Trophoblast cell (in vitro differentiated cells and primary cell): ENCODE results near the gene CEMIP.

Experiments used
- DNase-seq, 2 donors: peaks; one replicate each; pipeline ENCODE4 v3.0.0-alpha.2; 2016
- H2AFZ ChIP-seq: 2 replicates; pipeline ENCODE4 v1.6.1; 2013; ENCODE audit warnings: low read length, moderate library complexity, mild to moderate bottlenecking; ENCODE audit not compliant: insufficient read depth, poor library complexity
- H2AK5ac ChIP-seq: 2 replicates; pipeline ENCODE4 v1.6.1; 2013; ENCODE audit warnings: mild to moderate bottlenecking, low read length
- H2BK120ac ChIP-seq: 2 replicates; pipeline ENCODE4 v1.6.1; 2013; ENCODE audit warnings: low read length, mild to moderate bottlenecking, moderate library complexity; ENCODE audit not compliant: insufficient read depth, poor library complexity
- H2BK12ac ChIP-seq: 2 replicates; pipeline ENCODE4 v1.6.1; 2013; ENCODE audit warnings: mild to moderate bottlenecking, low read length, moderate library complexity
- H2BK5ac ChIP-seq: 2 replicates; pipeline ENCODE4 v1.6.1; 2013; ENCODE audit warnings: low read length, low read depth, moderate library complexity, mild to moderate bottlenecking; ENCODE audit not compliant: poor library complexity
- H3K14ac ChIP-seq: 2 replicates; pipeline ENCODE4 v1.6.1; 2013; ENCODE audit warnings: mild to moderate bottlenecking, low read length
- H3K18ac ChIP-seq: 2 replicates; pipeline ENCODE4 v1.6.1; 2013; ENCODE audit warnings: mild to moderate bottlenecking, low read length
- H3K23ac ChIP-seq: 2 replicates; pipeline ENCODE4 v1.6.1; 2013; ENCODE audit warnings: low read length
- H3K27ac ChIP-seq: 2 replicates; pipeline ENCODE4 v1.5.1; 2013; ENCODE audit warnings: low read depth, mild to moderate bottlenecking, inconsistent platforms, low read length, moderate library complexity
- H3K27me3 ChIP-seq: 2 replicates; pipeline ENCODE4 v1.6.1; 2013; ENCODE audit warnings: inconsistent platforms, mild to moderate bottlenecking, low read length, moderate library complexity; ENCODE audit not compliant: insufficient read depth
- H3K36me3 ChIP-seq, 2 experiments: 1 replicate in 1 of 2; 2 replicates in 1 of 2; pipeline ENCODE4 v1.6.1; 2013; ENCODE audit warnings: low read length in 2 of 2, mild to moderate bottlenecking in 2 of 2, moderate library complexity in 1 of 2; ENCODE audit not compliant: insufficient read depth in 2 of 2, control insufficient read depth in 1 of 2
- H3K4ac ChIP-seq: 2 replicates; pipeline ENCODE4 v1.6.1; 2013; ENCODE audit warnings: low read depth, mild to moderate bottlenecking, low read length, moderate library complexity
- H3K4me1 ChIP-seq, 2 experiments: 1 replicate in 1 of 2; 2 replicates in 1 of 2; pipeline ENCODE4 v1.6.1; 2013; ENCODE audit warnings: low read length in 2 of 2, mild to moderate bottlenecking in 2 of 2, moderate library complexity in 1 of 2; ENCODE audit not compliant: insufficient read depth in 2 of 2, control insufficient read depth in 1 of 2
- H3K4me2 ChIP-seq: 2 replicates; pipeline ENCODE4 v1.6.1; 2013; ENCODE audit warnings: inconsistent platforms, mild to moderate bottlenecking, low read length, moderate library complexity
- H3K4me3 ChIP-seq: 2 replicates; pipeline ENCODE4 v1.5.1; 2013; ENCODE audit warnings: mild to moderate bottlenecking, low read depth, low read length, inconsistent platforms
- H3K79me1 ChIP-seq: one replicate; pipeline ENCODE4 v1.6.1; 2013; ENCODE audit warnings: low read length
- H3K79me2 ChIP-seq: 2 replicates; pipeline ENCODE4 v1.6.1; 2013; ENCODE audit warnings: low read length, mild to moderate bottlenecking; ENCODE audit not compliant: control insufficient read depth, insufficient read depth, poor library complexity
- H3K9ac ChIP-seq: 2 replicates; pipeline ENCODE4 v1.6.1; 2013; ENCODE audit warnings: mild to moderate bottlenecking, low read length
- H3K9me3 ChIP-seq: 2 replicates; pipeline ENCODE4 v1.6.1; 2013; ENCODE audit warnings: low read depth, mild to moderate bottlenecking, control low read depth, inconsistent platforms, low read length; ENCODE audit not compliant: insufficient read depth
- H4K12ac ChIP-seq: 2 replicates; pipeline ENCODE4 v1.6.1; 2013; ENCODE audit warnings: low read depth, mild to moderate bottlenecking, low read length, moderate library complexity
- H4K8ac ChIP-seq: 2 replicates; pipeline ENCODE4 v1.6.1; 2013; ENCODE audit warnings: low read depth, mild to moderate bottlenecking, low read length, moderate library complexity
- H4K91ac ChIP-seq: one replicate; pipeline ENCODE4 v1.6.1; 2013; ENCODE audit warnings: low read depth, mild to moderate bottlenecking, low read length, moderate library complexity
- WGBS: extraction: QIAGEN DNeasy Blood & Tissue Kit; methylation state at CpG from one replicate; pipeline ENCODE4 v1.1.7; 2013; ENCODE audit warnings: missing lambda C conversion rate; ENCODE audit not compliant: insufficient read length, insufficient coverage; ENCODE audit errors: extremely low coverage; 5-methylcytosine and 5-hydroxymethylcytosine counted together

Gene CEMIP

DNA sequence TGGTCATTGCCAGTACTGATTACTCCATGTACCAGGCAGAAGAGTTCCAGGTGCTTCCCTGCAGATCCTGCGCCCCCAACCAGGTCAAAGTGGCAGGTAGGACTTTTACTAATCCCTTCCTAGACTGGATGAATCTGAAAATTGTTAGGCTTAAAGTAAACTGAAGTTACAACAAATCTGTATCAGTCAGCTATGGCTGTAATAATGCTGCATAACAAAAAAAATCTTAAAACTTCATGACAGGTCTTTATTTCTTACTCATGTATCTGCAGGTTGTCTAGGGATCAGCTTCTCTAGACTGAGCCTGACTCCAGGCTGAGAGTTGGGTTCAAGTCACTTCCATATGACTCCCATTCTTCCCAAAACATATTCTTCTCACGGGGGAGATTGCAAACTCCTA, 116.8 kb downstream of the CEMIP start:
- Histone ChIP-seq H3K4me2 (no peak overlapping the region), H3K27me3 (no peaks in the 10 kb centered on the region), H3K9me3 (peaks cover 2% of the 10 kb centered on the region), H2BK5ac (no peak overlapping the region), H2AK5ac (no peak overlapping the region), H3K4me3 (no peak overlapping the region), H3K4ac (no peak overlapping the region), H3K23ac (no peak overlapping the region), H3K9ac (no peak overlapping the region), H3K27ac (no peak overlapping the region), H3K18ac (no peak overlapping the region), H3K79me2 (no peaks in the 10 kb centered on the region), H3K36me3 (peaks cover 4 to 7% of the 10 kb centered on the region in 2 experiments), H2BK120ac (no peak overlapping the region), H3K4me1 (peaks cover 0 to 3% of the 10 kb centered on the region in 2 experiments), H4K91ac (no peak overlapping the region), H4K12ac (no peak overlapping the region), H2BK12ac (no peak overlapping the region), H3K14ac (no peak overlapping the region), H2AFZ (no peak overlapping the region), H3K79me1 (no peaks in the 10 kb centered on the region), H4K8ac (no peak overlapping the region)
- WGBS = no CpG with 5 or more reads among the region's 2 CpGs
- DNase-seq = no peak

- Histone ChIP-seq H2AFZ (no peak overlapping the region), H3K14ac (no peak overlapping the region), H2BK12ac (no peak overlapping the region), H3K79me2 (no peaks in the 10 kb centered on the region), H3K9me3 (peaks cover 2% of the 10 kb centered on the region), H4K12ac (no peak overlapping the region), H2BK120ac (no peak overlapping the region), H3K18ac (no peak overlapping the region), H2BK5ac (no peak overlapping the region), H2AK5ac (no peak overlapping the region), H3K36me3 (peaks cover 4 to 9% of the 10 kb centered on the region in 2 experiments), H3K23ac (no peak overlapping the region), H3K4me3 (no peak overlapping the region), H3K79me1 (no peaks in the 10 kb centered on the region), H3K27me3 (no peaks in the 10 kb centered on the region), H4K91ac (no peak overlapping the region), H3K9ac (no peak overlapping the region), H3K4ac (no peak overlapping the region), H4K8ac (no peak overlapping the region), H3K4me1 (no peaks in the 10 kb centered on the region), H3K4me2 (no peak overlapping the region), H3K27ac (no peak overlapping the region)
- no peak for DNase-seq
- no CpG with 5 or more reads among the region's 2 CpGs for WGBS
These were observed 118.9 kb downstream of the CEMIP start for GRCh38 chr15:80898040-80898439.

DNA sequence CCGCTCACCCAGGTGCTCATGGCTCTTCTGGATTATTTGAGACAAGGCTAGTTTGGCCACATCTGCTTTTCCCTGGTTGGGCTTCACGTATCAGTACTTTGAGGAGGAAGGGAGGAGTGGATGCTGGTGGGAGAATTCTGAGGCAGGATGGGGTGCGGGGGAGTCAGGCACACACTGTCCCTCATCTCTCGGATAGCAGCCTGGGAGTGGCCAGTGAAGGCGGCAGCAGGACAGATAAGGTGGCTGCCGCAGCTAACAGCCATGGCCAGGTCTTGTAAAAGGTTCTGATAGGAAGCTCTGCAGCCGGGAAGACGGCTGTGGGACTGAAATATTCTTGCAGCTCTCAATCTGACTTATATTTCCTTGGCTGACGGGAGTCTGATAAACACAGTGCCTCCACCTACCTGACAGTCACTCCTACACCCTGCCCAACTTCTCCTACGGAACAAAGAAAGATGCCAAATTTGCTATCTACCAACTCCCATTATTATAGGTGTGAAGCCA, 123.2 kb downstream of the CEMIP start:
- no CpG with 5 or more reads among the region's 10 CpGs for WGBS

GRCh38 chr15:80904998-80905397, 125.8 kb downstream of the CEMIP start:
- H3K18ac ChIP-seq = no peak overlapping the region
- H2AK5ac ChIP-seq = no peak overlapping the region
- H2BK5ac ChIP-seq = no peak overlapping the region
- H3K36me3 ChIP-seq = peaks cover 3 to 7% of the 10 kb centered on the region in 2 experiments
- WGBS = no CpG with 5 or more reads among the region's 5 CpGs
- H2BK120ac ChIP-seq = no peak overlapping the region
- H3K4me3 ChIP-seq = no peak overlapping the region
- no peaks in the 10 kb centered on the region for H3K79me1 ChIP-seq
- peaks cover 0 to 6% of the 10 kb centered on the region in 2 experiments for H3K4me1 ChIP-seq
- no peak overlapping the region for H2BK12ac ChIP-seq
- H3K27ac ChIP-seq = no peak overlapping the region
- no peak overlapping the region for H3K4me2 ChIP-seq
- H3K9ac ChIP-seq = no peak overlapping the region
- H2AFZ ChIP-seq = no peak overlapping the region
- no peaks in the 10 kb centered on the region for H3K27me3 ChIP-seq
- DNase-seq = no peak
- no peak overlapping the region for H4K8ac ChIP-seq
- no peak overlapping the region for H3K14ac ChIP-seq
- no peak overlapping the region for H4K91ac ChIP-seq
- H3K23ac ChIP-seq = no peak overlapping the region
- no peaks in the 10 kb centered on the region for H3K79me2 ChIP-seq
- peaks cover 3% of the 10 kb centered on the region for H3K9me3 ChIP-seq
- H3K4ac ChIP-seq = no peak overlapping the region
- no peak overlapping the region for H4K12ac ChIP-seq

More for the DNA sequence above, 123.2 kb downstream of the CEMIP start:
- Histone ChIP-seq H3K4me1 (peaks cover 0 to 6% of the 10 kb centered on the region in 2 experiments), H3K27ac (no peak overlapping the region), H2BK12ac (no peak overlapping the region), H2BK120ac (no peak overlapping the region), H3K9me3 (no peaks in the 10 kb centered on the region), H3K36me3 (peaks cover 0 to 4% of the 10 kb centered on the region in 2 experiments), H3K79me1 (no peaks in the 10 kb centered on the region), H3K4me2 (no peak overlapping the region), H3K4ac (no peak overlapping the region), H3K23ac (no peak overlapping the region), H3K27me3 (no peaks in the 10 kb centered on the region), H3K4me3 (no peak overlapping the region), H3K18ac (no peak overlapping the region), H4K12ac (no peak overlapping the region), H4K8ac (no peak overlapping the region), H2BK5ac (no peak overlapping the region), H3K14ac (no peak overlapping the region), H2AFZ (no peak overlapping the region), H3K79me2 (no peaks in the 10 kb centered on the region), H3K9ac (no peak overlapping the region), H2AK5ac (no peak overlapping the region), H4K91ac (no peak overlapping the region)
- DNase-seq = no peak
